RWPE2 (cell line): ENCODE measurements around the gene GSN.
A peak's percentile ranks its signal among the peaks of the same experiment; 100 is the strongest.

Experiments
- ATAC-seq: fragments of 200-7000 bp; cut with Tn5 transposase; 3 replicates; pipeline ENCODE4 v1.9.1; 2021; ENCODE audit warnings: low read depth
- DNase-seq: peaks from one replicate; pipeline ENCODE4 v3.0.0-alpha.2; 2020; ENCODE audit warnings: low spot score
- H3K27ac ChIP-seq: fragments of 450-650 bp; 2 replicates; pipeline ENCODE4 v1.5.1; 2017; ENCODE audit warnings: mild to moderate bottlenecking; ENCODE audit not compliant: poor library complexity, severe bottlenecking
- H3K27me3 ChIP-seq: fragments of 250-450 bp; sonication (Bioruptor Pico); 2 replicates; pipeline ENCODE4 v1.5.1; 2021; ENCODE audit warnings: mild to moderate bottlenecking, moderate library complexity; ENCODE audit not compliant: insufficient read depth, poor library complexity, severe bottlenecking
- H3K36me3 ChIP-seq: fragments of 250-450 bp; sonication (Bioruptor Pico); 2 replicates; pipeline ENCODE4 v1.5.1; 2020; ENCODE audit warnings: low read depth, mild to moderate bottlenecking, moderate library complexity
- H3K4me1 ChIP-seq: fragments of 250-450 bp; sonication (Bioruptor Pico); 2 replicates; pipeline ENCODE4 v1.5.1; 2021; ENCODE audit warnings: mild to moderate bottlenecking, moderate library complexity; ENCODE audit not compliant: insufficient read depth, poor library complexity, severe bottlenecking
- H3K4me3 ChIP-seq: fragments of 250-450 bp; sonication (Bioruptor Pico); 2 replicates; pipeline ENCODE4 v1.5.1; 2021; ENCODE audit warnings: mild to moderate bottlenecking, moderate library complexity; ENCODE audit not compliant: severe bottlenecking
- H3K9me3 ChIP-seq: fragments of 250-450 bp; sonication (Bioruptor Pico); 2 replicates; pipeline ENCODE4 v1.5.1; 2021; ENCODE audit warnings: mild to moderate bottlenecking, moderate library complexity; ENCODE audit not compliant: severe bottlenecking
- CTCF ChIP-seq: fragments of 450-650 bp; IDR thresholded peaks from one replicate; pipeline ENCODE4 v1.5.1; 2017; ENCODE audit warnings: mild to moderate bottlenecking, moderate library complexity; ENCODE audit not compliant: poor library complexity, severe bottlenecking

Gene GSN

DNA sequence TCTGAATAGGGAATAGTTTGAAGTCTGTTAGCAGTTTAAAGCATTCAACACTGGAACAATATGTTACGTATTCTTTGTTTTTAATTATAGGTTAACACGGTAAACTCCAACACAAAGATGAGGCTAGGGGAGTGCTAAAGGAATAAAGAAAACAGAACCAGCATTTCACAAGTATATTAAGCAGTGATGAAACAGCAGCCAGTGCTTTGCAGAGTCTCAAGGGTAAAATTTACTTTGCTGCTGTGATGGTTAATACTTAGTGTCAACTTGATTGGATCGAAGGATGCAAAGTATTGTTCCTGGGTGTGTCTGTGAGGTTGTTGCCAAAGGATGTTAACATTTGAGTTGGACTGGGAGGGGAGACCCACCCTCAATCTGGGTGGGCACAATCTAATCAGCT is 30.0 kb upstream of the GSN start:
- TF ChIP-seq CTCF: no peak
- no peaks in the 10 kb centered on the region for H3K36me3 ChIP-seq
- H3K27ac ChIP-seq: no peak overlapping the region
- no peak overlapping the region for H3K4me3 ChIP-seq
- peaks cover 24% of the 10 kb centered on the region for H3K4me1 ChIP-seq
- DNase-seq (no peak), ATAC-seq (no peak)
- no peaks in the 10 kb centered on the region for H3K9me3 ChIP-seq
- no peaks in the 10 kb centered on the region for H3K27me3 ChIP-seq

- no peak for ATAC-seq
- Histone ChIP-seq H3K4me3 (no peak overlapping the region), H3K4me1 (peaks cover 20% of the 10 kb centered on the region), H3K27ac (no peak overlapping the region), H3K36me3 (no peaks in the 10 kb centered on the region), H3K27me3 (no peaks in the 10 kb centered on the region), H3K9me3 (no peaks in the 10 kb centered on the region)
- TF ChIP-seq CTCF: no peak
- no peak for DNase-seq
These were observed 28.9 kb upstream of the GSN start for GRCh38 chr9:121239071-121239470.

GRCh38 chr9:121239851-121240250 is 28.1 kb upstream of the GSN start:
- no peak for DNase-seq
- Histone ChIP-seq H3K27ac (no peak overlapping the region), H3K27me3 (no peaks in the 10 kb centered on the region), H3K9me3 (no peaks in the 10 kb centered on the region), H3K4me1 (peaks cover 12% of the 10 kb centered on the region), H3K36me3 (no peaks in the 10 kb centered on the region), H3K4me3 (no peak overlapping the region)
- TF ChIP-seq CTCF: no peak
- ATAC-seq: no peak

DNA sequence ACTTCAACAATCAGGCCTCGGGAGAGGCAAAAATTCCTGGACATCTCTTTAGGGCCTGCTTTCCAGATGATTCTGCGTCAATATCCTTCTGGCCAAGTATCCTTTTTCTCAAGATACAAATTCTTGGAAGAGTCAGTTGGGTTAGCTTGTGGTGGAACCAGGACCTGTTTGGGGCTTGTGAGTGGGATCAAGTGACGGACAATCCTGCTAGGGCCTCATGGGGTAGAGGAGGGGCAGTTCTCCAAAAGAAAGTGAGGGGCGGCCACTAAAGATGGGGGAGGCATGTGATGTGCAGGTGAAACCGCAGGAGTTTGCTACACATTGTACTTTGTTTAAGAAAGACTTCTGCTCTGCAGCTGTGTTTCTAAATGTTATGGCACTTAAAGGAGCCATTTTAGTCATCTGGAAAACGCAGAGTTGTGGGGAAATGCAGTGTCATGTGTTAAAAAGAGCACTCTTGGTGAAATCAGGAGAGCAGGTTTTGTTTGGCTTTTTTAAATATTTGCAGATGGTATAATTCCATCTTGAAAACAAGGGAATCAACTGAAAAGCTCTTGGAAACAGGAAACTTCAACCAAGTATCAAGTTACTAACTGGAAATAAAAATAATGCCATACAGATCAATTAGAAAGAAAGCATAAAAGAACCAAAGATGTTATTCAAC is 27.4 kb upstream of the GSN start:
- no peak for TF ChIP-seq CTCF
- H3K27ac ChIP-seq: no peak overlapping the region

GRCh38 chr9:121242219-121242958 is 25.6 kb upstream of the GSN start:
- Histone ChIP-seq H3K27ac (no peak overlapping the region), H3K9me3 (no peaks in the 10 kb centered on the region), H3K4me1 (peaks cover 7% of the 10 kb centered on the region), H3K36me3 (no peaks in the 10 kb centered on the region), H3K4me3 (no peak overlapping the region), H3K27me3 (no peaks in the 10 kb centered on the region)
- DNase-seq: no peak
- no peak for TF ChIP-seq CTCF
- ATAC-seq: peak; percentile 44; the same call in 1 of the 3 replicates

More for the DNA sequence above, 27.4 kb upstream of the GSN start:
- Histone ChIP-seq H3K4me3 (no peak overlapping the region), H3K36me3 (no peaks in the 10 kb centered on the region), H3K4me1 (peaks cover 7% of the 10 kb centered on the region), H3K9me3 (no peaks in the 10 kb centered on the region), H3K27me3 (no peaks in the 10 kb centered on the region)
- ATAC-seq (no peak), DNase-seq (no peak)
